ENCODE data around the gene IGF1R.

GRCh38 chr15:98855815-98856531, 207.6 kb downstream of the IGF1R start:
- no peak for TF ChIP-seq CTCF (IDR thresholded peaks at IDR 0.05; ENCODE audit: insufficient read depth, low read length, poor library complexity, severe bottlenecking)
- TF ChIP-seq EZH2phosphoT487 (conservative IDR thresholded peaks at IDR 0.05; ENCODE audit: low read length): no peak
